Activated CD4-positive, alpha-beta memory T cell treated with anti-CD3 and anti-CD28 coated beads, Interleukin-2, amount 10 ng/mL, durations not matched to agents 7 days and 5 days (primary cell): ENCODE measurements around the gene CTAGE1. TPM values are rescaled to one million over a fixed set of nuclear protein-coding genes. Genes with fewer than 3 reads are reported as not detected.

Source experiments
- CTCF ChIA-PET: fragments of 350-600 bp; sonication (Branson Sonifier 250); formaldehyde crosslinking; loops from one replicate; lab custom pipeline; 2021; ENCODE audit warnings: antibody characterized with exemption, inconsistent platforms; lab: Charles Lee
- POLR2A ChIA-PET: fragments of 350-600 bp; sonication (Branson Sonifier 250); formaldehyde crosslinking; loops from one replicate; lab custom pipeline; 2021; ENCODE audit warnings: antibody characterized with exemption; lab: Charles Lee
- DNase-seq: peaks from one replicate; pipeline ENCODE4 v3.0.0-alpha.2; 2020
- H3K27ac Mint-ChIP-seq: one replicate; pipeline ENCODE4 v1.8.0; 2021; ENCODE audit warnings: mild to moderate bottlenecking, mixed read lengths
- H3K27me3 Mint-ChIP-seq: one replicate; pipeline ENCODE4 v1.8.0; 2021; ENCODE audit warnings: mixed read lengths
- H3K36me3 Mint-ChIP-seq: one replicate; pipeline ENCODE4 v1.8.0; 2021; ENCODE audit warnings: low read depth, mixed read lengths
- H3K4me1 Mint-ChIP-seq: one replicate; pipeline ENCODE4 v1.8.0; 2021; ENCODE audit warnings: mixed read lengths
- H3K4me3 Mint-ChIP-seq: one replicate; pipeline ENCODE4 v1.8.0; 2021; ENCODE audit warnings: mild to moderate bottlenecking, mixed read lengths
- H3K9me3 Mint-ChIP-seq: one replicate; pipeline ENCODE4 v1.8.0; 2021; ENCODE audit warnings: mixed read lengths
- total RNA-seq, 2 experiments: library from RNA; stranded (reverse); gene quantifications; one replicate each; pipeline ENCODE4 v1.2.3, GENCODE V29; 2021

CTAGE1 gene
- total RNA-seq, 2 experiments from 2014 or later = not detected

GRCh38 chr18:22363867-22364463 lies 53.8 kb downstream of the CTAGE1 start:
- CTCF ChIA-PET = no interaction called here
- no peak for DNase-seq
- H3K4me3 Mint-ChIP-seq = no peak overlapping the region
- no peaks in the 10 kb centered on the region for H3K9me3 Mint-ChIP-seq
- H3K27me3 Mint-ChIP-seq = no peaks in the 10 kb centered on the region
- no peaks in the 10 kb centered on the region for H3K4me1 Mint-ChIP-seq
- H3K27ac Mint-ChIP-seq = no peak overlapping the region
- no peaks in the 10 kb centered on the region for H3K36me3 Mint-ChIP-seq
- POLR2A ChIA-PET = no interaction called here

Other genes with a start within 250 kb of the CTAGE1 start
- not detected for gene GATA6, start 248.3 kb downstream of the CTAGE1 start, total RNA-seq